ENCODE results near the gene PDE12. TPM values are rescaled to one million over a fixed set of nuclear protein-coding genes. Genes with fewer than 3 reads are reported as not detected.

Gene PDE12
- total and polyA plus RNA-seq, 7 donors = 4.8 to 17.9 (median 11.4) TPM

GRCh38 chr3:57592306-57592705 lies 36.2 kb downstream of the PDE12 start:
- Histone ChIP-seq H3K4me3 (no peak overlapping the region), H3K36me3 (no peaks in the 10 kb centered on the region), H3K27me3 (no peaks in the 10 kb centered on the region), H3K27ac (peak overlapping the region in 1 of 4 donors; percentile 7), H3K9me3 (no peaks in the 10 kb centered on the region), H3K4me1 (peaks cover 0 to 50% (median 44%) of the 10 kb centered on the region in 4 donors)
- no peak for DNase-seq
- intact Hi-C loops (cut with DNase I) = no loop called here
- 69 to 70% methylated on average over 6 of the region's 6 CpGs for WGBS, 2 donors
- TF ChIP-seq CTCF (IDR thresholded peaks at IDR 0.05) (no peak), EP300 (IDR thresholded peaks at IDR 0.05) (no peak)

- Histone ChIP-seq H3K36me3 (no peaks in the 10 kb centered on the region), H3K4me1 (peaks cover 0 to 57% (median 49%) of the 10 kb centered on the region in 4 donors), H3K27me3 (no peaks in the 10 kb centered on the region), H3K4me3 (no peak overlapping the region), H3K9me3 (no peaks in the 10 kb centered on the region), H3K27ac (peak overlapping the region in 3 of 4 donors; percentile 94 to 99 (median 97))
- intact Hi-C loops (cut with DNase I) = no loop called here
- DNase-seq = no peak
- WGBS, 2 donors = 63 to 82% methylated on average over 4 of the region's 4 CpGs
- TF ChIP-seq CTCF (IDR thresholded peaks at IDR 0.05) = no peak
Measured at GRCh38 chr3:57594144-57594543, 38.1 kb downstream of the PDE12 start.

- Histone ChIP-seq H3K9me3 (no peaks in the 10 kb centered on the region), H3K4me1 (peaks cover 0 to 56% (median 49%) of the 10 kb centered on the region in 4 donors), H3K4me3 (peak overlapping the region in 2 of 4 donors; percentile 77 to 79), H3K36me3 (no peaks in the 10 kb centered on the region), H3K27ac (peak overlapping the region in 3 of 4 donors; percentile 94 to 99 (median 97)), H3K27me3 (no peaks in the 10 kb centered on the region)
- TF ChIP-seq POLR2AphosphoS5 (IDR thresholded peaks at IDR 0.05) (no peak), EP300 (IDR thresholded peaks at IDR 0.05) (no peak), POLR2A (IDR thresholded peaks at IDR 0.05) (no peak), CTCF (IDR thresholded peaks at IDR 0.05) (no peak)
- no peak for DNase-seq
- intact Hi-C loops (cut with DNase I) = no loop called here
- WGBS, 2 donors = 15 to 57% methylated on average over 5 of the region's 5 CpGs
Measured at GRCh38 chr3:57594576-57594975, 38.5 kb downstream of the PDE12 start.

GRCh38 chr3:57596495-57597126 lies 40.5 kb downstream of the PDE12 start:
- TF ChIP-seq POLR2AphosphoS5 (IDR thresholded peaks at IDR 0.05) (peak; percentile 33 to 77 (median 58)), POLR2A (IDR thresholded peaks at IDR 0.05) (peak; percentile 11 to 49), EP300 (IDR thresholded peaks at IDR 0.05) (no peak)
- Histone ChIP-seq H3K27me3 (no peaks in the 10 kb centered on the region), H3K4me1 (peaks cover 0 to 55% (median 49%) of the 10 kb centered on the region in 4 donors), H3K4me3 (peak overlapping the region; percentile 77 to 85 (median 79)), H3K36me3 (no peaks in the 10 kb centered on the region), H3K9me3 (no peaks in the 10 kb centered on the region), H3K27ac (peak overlapping the region; percentile 94 to 99 (median 98))
- intact Hi-C loops (cut with DNase I) = loop anchor here (1.0 to 5.0 kb wide), 4 partner anchors 41 to 429 kb away; partner anchors contain the start of genes DENND6A, IL17RD and SLMAP
- WGBS, 2 donors = 0% methylated on average over 31 of the region's 31 CpGs
- DNase-seq = peak; percentile 94

- intact Hi-C loops (cut with DNase I) = loop anchor here (1.0 to 5.0 kb wide), 4 partner anchors 42 to 430 kb away; partner anchors contain the start of genes DENND6A, IL17RD and SLMAP
Measured at GRCh38 chr3:57597127-57597923, 41.3 kb downstream of the PDE12 start, which contains the start of gene ARF4. Gene ARF4, minus strand, starts transcription at chr3:57597344. Its CDS starts 204 bp downstream, at chr3:57597140.

More at GRCh38 chr3:57597127-57597923, 41.3 kb downstream of the PDE12 start, which contains the start of gene ARF4:
- Histone ChIP-seq H3K27me3 (no peaks in the 10 kb centered on the region), H3K4me1 (peaks cover 0 to 50% (median 45%) of the 10 kb centered on the region in 4 donors), H3K27ac (peak within 1 kb of the TSS; percentile 94 to 99 (median 98)), H3K36me3 (no peaks in the 10 kb centered on the region), H3K4me3 (peak within 1 kb of the TSS; percentile 77 to 85 (median 79)), H3K9me3 (no peaks in the 10 kb centered on the region)
- DNase-seq = peak; percentile 100
- WGBS, 2 donors = 0 to 1% methylated on average over 67 of the region's 67 CpGs
- peak; percentile 99 for TF ChIP-seq POLR2A (IDR thresholded peaks at IDR 0.05)
- peak; percentile 98 to 100 (median 99) for TF ChIP-seq POLR2AphosphoS5 (IDR thresholded peaks at IDR 0.05)
- TF ChIP-seq EP300 (IDR thresholded peaks at IDR 0.05) = peak in 2 of 4 donors; percentile 58 to 86
- TF ChIP-seq CTCF (IDR thresholded peaks at IDR 0.05) = no peak
